Measurements from ENCODE around the gene CDH22.

Gene CDH22

GRCh38 chr20:46128310-46129151 is 179.8 kb downstream of the CDH22 start:
- in situ Hi-C loops (cut with MboI; ENCODE audit: low sequenced_read_pairs), result loop anchor here (25.0 kb wide), 1 partner anchor 209 kb away; no protein-coding TSS in a partner anchor

- in situ Hi-C loops (cut with MboI; ENCODE audit: low sequenced_read_pairs), result loop anchor here (25.0 kb wide), 1 partner anchor 210 kb away; no protein-coding TSS in a partner anchor
Measured at GRCh38 chr20:46127396-46128010, 180.8 kb downstream of the CDH22 start.

GRCh38 chr20:46126440-46127056 is 181.8 kb downstream of the CDH22 start:
- in situ Hi-C loops (cut with MboI; ENCODE audit: low sequenced_read_pairs), result loop anchor here (25.0 kb wide), 1 partner anchor 211 kb away; no protein-coding TSS in a partner anchor

Data from HL-60/S4 treated with phorbol 12-myristate 13-acetate at 8.2 ng/mL for 4 days and 3 days (cell line).